ENCODE results near the gene SLC23A3.

DNA sequence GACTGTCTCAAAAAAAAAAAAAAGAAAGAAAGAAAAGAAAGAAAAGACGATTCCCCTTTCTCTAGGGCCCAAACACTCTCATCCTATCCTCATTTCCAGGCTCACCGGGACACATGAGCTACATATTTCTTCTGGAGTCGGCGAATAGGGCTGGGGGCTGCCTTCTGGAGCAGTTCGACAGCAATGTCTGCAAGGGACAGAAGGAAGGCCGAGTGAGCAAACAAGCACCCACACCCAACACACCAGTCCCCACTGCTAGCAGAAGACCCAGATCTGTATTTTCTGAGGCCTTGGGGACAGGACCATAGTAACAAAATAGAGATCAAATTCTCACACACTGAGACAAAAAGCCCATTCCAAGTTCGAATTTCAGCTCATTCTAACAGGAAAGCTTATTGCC is 5.7 kb upstream of the SLC23A3 start:
- no peak for TF ChIP-seq CTCF (IDR thresholded peaks at IDR 0.05; ENCODE audit: borderline replicate concordance, extremely low read depth, low read length, poor library complexity, severe bottlenecking)
- TF ChIP-seq EZH2 (IDR thresholded peaks at IDR 0.05; ENCODE audit: borderline replicate concordance, low read depth, low read length, severe bottlenecking): no peak
